Measurements from ENCODE around the gene SLC12A7.

The SLC12A7 gene

DNA sequence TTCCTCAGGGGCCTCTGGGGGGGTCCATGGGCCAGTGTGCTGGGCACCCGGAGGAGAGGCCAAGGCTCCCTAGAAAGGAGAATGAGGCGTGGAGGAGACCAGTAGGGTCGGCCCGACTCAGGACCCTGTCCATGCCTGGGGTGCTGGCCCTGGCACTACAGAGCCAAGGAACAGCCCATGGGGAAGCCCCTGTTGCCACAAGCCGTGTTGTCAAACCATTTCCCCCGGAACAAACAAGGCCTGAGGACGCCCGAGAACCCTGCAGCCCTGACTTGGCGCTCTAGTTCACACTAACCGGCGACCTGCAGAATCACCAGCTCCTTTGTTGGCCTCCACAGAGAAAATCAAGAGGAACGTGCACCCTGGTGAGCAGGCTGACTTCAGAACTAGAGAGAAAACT is 41.6 kb upstream of the SLC12A7 start:
- H3K27me3 ChIP-seq (ENCODE audit: control insufficient read depth, insufficient read depth, low read length) = peaks cover 13% of the 10 kb centered on the region
- H3K27ac ChIP-seq (ENCODE audit: low read length) = no peak overlapping the region
- no peaks in the 10 kb centered on the region for H3K36me3 ChIP-seq (ENCODE audit: control insufficient read depth, insufficient read depth, low read length)
- no peaks in the 10 kb centered on the region for H3K9me3 ChIP-seq (ENCODE audit: control insufficient read depth, insufficient read depth, low read length)
- no peaks in the 10 kb centered on the region for H3K4me1 ChIP-seq (ENCODE audit: control insufficient read depth, insufficient read depth, low read length)
- no CpG with 5 or more reads among the region's 12 CpGs for WGBS (ENCODE audit: insufficient coverage, insufficient read length)
- DNase-seq (ENCODE audit: low read depth, low spot score) = no peak
- H3K4me3 ChIP-seq (ENCODE audit: low read length) = no peak overlapping the region

DNA sequence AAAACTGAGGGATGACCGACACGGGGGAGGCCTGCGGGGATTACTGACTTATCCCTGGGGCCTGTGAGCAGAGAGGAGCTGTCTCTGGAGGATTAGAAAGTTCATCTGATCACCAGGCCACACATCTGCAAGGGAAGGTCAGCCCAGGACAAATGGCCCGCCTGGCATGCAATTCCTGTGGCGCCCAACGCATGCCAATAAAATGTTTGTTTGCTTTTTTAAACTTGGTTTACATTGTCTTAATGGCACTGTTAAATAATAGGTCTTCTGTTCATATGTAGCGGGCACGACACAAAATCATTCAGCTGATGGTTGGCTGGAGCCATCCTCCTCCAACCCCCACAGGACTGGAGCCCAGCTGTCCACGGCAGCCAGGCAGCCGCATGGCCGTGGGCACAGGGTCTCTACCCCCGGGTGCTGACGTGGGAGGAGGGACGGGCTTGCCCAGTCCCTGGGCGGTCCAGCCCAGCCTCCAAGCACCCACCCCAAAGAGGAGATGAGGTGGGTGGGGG is 41.0 kb upstream of the SLC12A7 start:
- Histone ChIP-seq H3K36me3 (ENCODE audit: control insufficient read depth, insufficient read depth, low read length) (no peaks in the 10 kb centered on the region), H3K4me3 (ENCODE audit: low read length) (no peak overlapping the region), H3K4me1 (ENCODE audit: control insufficient read depth, insufficient read depth, low read length) (no peaks in the 10 kb centered on the region), H3K27me3 (ENCODE audit: control insufficient read depth, insufficient read depth, low read length) (peaks cover 13% of the 10 kb centered on the region), H3K9me3 (ENCODE audit: control insufficient read depth, insufficient read depth, low read length) (no peaks in the 10 kb centered on the region), H3K27ac (ENCODE audit: low read length) (no peak overlapping the region)
- no peak for DNase-seq (ENCODE audit: low read depth, low spot score)
- WGBS (ENCODE audit: insufficient coverage, insufficient read length) = no CpG with 5 or more reads among the region's 15 CpGs

DNA sequence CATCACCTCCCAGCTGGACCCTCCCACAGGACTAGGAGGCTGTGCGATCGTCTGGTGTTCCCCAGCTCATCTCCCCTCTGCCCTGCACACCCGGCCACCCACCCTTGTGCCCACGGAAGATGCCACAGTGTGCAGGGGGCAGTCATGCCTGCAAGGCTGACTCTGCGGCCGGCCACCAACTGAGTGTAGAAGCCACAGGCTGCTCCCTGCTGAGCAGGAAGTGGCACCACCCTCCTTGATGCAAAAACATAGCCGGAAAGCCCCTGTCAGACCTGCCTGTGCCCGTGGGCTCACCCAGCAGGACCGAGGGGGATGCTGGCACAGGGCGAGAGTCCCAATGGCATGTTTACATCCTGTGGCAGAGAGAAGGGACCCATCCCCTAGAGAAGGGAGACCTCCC is 40.3 kb upstream of the SLC12A7 start:
- DNase-seq (ENCODE audit: low read depth, low spot score) = no peak
- H3K4me3 ChIP-seq (ENCODE audit: low read length) = no peak overlapping the region
- no peaks in the 10 kb centered on the region for H3K4me1 ChIP-seq (ENCODE audit: control insufficient read depth, insufficient read depth, low read length)
- no peaks in the 10 kb centered on the region for H3K9me3 ChIP-seq (ENCODE audit: control insufficient read depth, insufficient read depth, low read length)
- peaks cover 13% of the 10 kb centered on the region for H3K27me3 ChIP-seq (ENCODE audit: control insufficient read depth, insufficient read depth, low read length)
- no peak overlapping the region for H3K27ac ChIP-seq (ENCODE audit: low read length)
- no peaks in the 10 kb centered on the region for H3K36me3 ChIP-seq (ENCODE audit: control insufficient read depth, insufficient read depth, low read length)
- no CpG with 5 or more reads among the region's 10 CpGs for WGBS (ENCODE audit: insufficient coverage, insufficient read length)

DNA sequence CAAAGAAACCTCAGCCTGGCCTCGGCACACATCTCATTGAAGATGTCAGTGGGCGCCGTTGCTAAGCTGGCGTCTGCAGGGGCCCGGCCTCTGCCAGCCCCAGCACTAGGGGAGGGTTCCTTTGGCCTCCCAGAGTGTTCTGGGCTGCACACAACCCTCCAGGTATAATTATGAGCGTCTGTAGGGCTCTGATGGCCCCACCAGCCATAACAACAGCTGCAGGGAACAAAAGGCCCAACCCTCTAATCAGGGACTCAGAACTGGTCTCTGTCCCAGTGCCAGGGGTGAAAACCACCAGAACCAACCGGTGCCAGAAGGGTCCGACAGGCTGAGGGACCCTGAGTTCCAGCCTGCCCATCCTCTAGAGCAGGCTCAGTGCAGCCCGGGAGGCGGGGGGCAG is 39.5 kb upstream of the SLC12A7 start:
- Histone ChIP-seq H3K4me3 (ENCODE audit: low read length) (no peak overlapping the region), H3K36me3 (ENCODE audit: control insufficient read depth, insufficient read depth, low read length) (no peaks in the 10 kb centered on the region), H3K4me1 (ENCODE audit: control insufficient read depth, insufficient read depth, low read length) (no peaks in the 10 kb centered on the region), H3K27me3 (ENCODE audit: control insufficient read depth, insufficient read depth, low read length) (peaks cover 6% of the 10 kb centered on the region; the same call in 1 of the 2 replicates), H3K9me3 (ENCODE audit: control insufficient read depth, insufficient read depth, low read length) (no peaks in the 10 kb centered on the region), H3K27ac (ENCODE audit: low read length) (no peak overlapping the region)
- DNase-seq (ENCODE audit: low read depth, low spot score) = no peak
- no CpG with 5 or more reads among the region's 10 CpGs for WGBS (ENCODE audit: insufficient coverage, insufficient read length)

DNA sequence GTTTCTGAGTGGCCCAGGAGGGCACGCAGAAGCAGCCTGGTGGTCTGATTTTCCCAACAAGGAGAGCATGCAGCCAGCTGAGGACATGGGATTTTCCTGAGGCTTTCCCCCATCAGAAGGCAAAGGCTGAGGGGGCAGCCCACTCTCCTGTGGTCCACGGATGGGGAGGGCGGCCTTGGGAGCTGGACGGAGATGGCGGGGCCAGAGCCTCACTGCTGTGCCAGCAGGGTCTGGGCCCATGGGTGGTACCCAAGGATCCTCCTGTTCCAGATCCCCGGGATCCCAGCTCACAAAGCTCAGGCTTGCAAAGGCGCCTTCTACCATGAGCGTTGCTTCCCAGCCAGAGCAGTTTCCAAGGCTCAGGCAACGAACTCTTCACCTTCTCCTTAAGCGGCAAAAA is 39.0 kb upstream of the SLC12A7 start:
- WGBS (ENCODE audit: insufficient coverage, insufficient read length) = no CpG with 5 or more reads among the region's 10 CpGs
- H3K4me3 ChIP-seq (ENCODE audit: low read length) = no peak overlapping the region
- H3K4me1 ChIP-seq (ENCODE audit: control insufficient read depth, insufficient read depth, low read length) = no peaks in the 10 kb centered on the region
- H3K36me3 ChIP-seq (ENCODE audit: control insufficient read depth, insufficient read depth, low read length) = no peaks in the 10 kb centered on the region
- H3K27me3 ChIP-seq (ENCODE audit: control insufficient read depth, insufficient read depth, low read length) = peaks cover 6% of the 10 kb centered on the region; the same call in 1 of the 2 replicates
- H3K9me3 ChIP-seq (ENCODE audit: control insufficient read depth, insufficient read depth, low read length) = no peaks in the 10 kb centered on the region
- DNase-seq (ENCODE audit: low read depth, low spot score) = no peak
- no peak overlapping the region for H3K27ac ChIP-seq (ENCODE audit: low read length)

DNA sequence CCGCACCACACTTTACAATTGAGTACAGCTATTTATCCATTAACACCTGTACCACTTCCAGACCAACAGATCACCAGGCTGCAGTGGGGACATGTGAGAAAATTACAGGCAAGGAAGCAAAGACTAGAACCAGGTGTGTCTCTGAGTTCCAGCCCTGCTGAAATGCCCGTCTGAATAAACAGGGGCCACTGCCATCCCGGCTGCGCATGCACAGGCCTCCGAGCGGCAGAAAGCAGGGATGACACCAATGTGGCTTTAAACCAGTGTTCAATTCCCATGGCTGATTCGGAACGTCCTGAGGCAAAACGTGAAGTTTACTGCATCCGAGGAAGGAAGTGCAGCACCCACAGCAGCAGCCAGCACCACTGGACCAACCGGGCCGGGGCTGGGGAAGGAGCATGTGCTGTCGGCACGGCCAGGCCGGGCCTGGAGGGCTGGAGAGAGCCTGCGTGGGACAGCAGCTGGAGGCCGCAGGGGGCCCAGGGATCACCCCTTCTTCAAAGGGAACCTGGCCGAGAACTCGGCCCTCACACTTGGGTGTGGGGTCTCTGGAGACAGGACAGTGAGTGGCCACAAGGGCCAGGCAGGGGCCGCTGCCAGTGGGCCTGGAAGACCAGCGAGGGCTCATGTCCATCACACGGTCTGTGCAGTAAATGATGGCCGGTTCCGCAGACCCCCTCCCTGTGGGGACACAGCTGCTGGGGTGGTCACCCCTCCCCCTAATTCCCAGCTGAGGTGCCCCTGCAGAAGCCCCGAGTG is 33.0 kb upstream of the SLC12A7 start:
- Histone ChIP-seq H3K9me3 (ENCODE audit: control insufficient read depth, insufficient read depth, low read length) (no peaks in the 10 kb centered on the region), H3K36me3 (ENCODE audit: control insufficient read depth, insufficient read depth, low read length) (no peaks in the 10 kb centered on the region), H3K4me3 (ENCODE audit: low read length) (no peak overlapping the region), H3K27ac (ENCODE audit: low read length) (no peak overlapping the region), H3K4me1 (ENCODE audit: control insufficient read depth, insufficient read depth, low read length) (no peaks in the 10 kb centered on the region; the same call in 1 of the 2 replicates), H3K27me3 (ENCODE audit: control insufficient read depth, insufficient read depth, low read length) (no peaks in the 10 kb centered on the region)
- WGBS (ENCODE audit: insufficient coverage, insufficient read length) = no CpG with 5 or more reads among the region's 25 CpGs
- DNase-seq (ENCODE audit: low read depth, low spot score) = no peak

DNA sequence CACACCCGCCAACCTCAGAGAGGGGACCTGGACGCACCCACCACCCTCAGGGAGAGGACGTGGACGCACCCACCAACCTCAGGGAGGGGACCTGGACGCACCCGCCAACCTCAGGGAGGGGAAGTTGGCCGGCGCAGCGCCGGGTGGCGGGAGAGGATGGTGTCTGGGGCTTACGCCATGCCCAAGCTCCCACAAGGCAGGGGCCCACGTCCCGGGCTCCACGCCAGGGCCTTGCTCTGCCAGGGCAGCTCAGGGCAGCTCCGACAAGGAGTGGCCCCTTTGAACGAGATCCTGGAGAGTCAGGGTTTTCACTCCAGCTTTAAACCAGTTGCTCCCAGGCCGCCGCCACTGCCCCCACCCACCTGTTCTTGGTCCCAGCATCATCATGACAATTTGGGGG is 32.2 kb upstream of the SLC12A7 start:
- no CpG with 5 or more reads among the region's 19 CpGs for WGBS (ENCODE audit: insufficient coverage, insufficient read length)
- H3K4me3 ChIP-seq (ENCODE audit: low read length) = no peak overlapping the region
- H3K27ac ChIP-seq (ENCODE audit: low read length) = no peak overlapping the region
- H3K36me3 ChIP-seq (ENCODE audit: control insufficient read depth, insufficient read depth, low read length) = no peaks in the 10 kb centered on the region
- no peak for DNase-seq (ENCODE audit: low read depth, low spot score)
- H3K27me3 ChIP-seq (ENCODE audit: control insufficient read depth, insufficient read depth, low read length) = no peaks in the 10 kb centered on the region
- no peaks in the 10 kb centered on the region; the same call in 1 of the 2 replicates for H3K4me1 ChIP-seq (ENCODE audit: control insufficient read depth, insufficient read depth, low read length)
- no peaks in the 10 kb centered on the region for H3K9me3 ChIP-seq (ENCODE audit: control insufficient read depth, insufficient read depth, low read length)

DNA sequence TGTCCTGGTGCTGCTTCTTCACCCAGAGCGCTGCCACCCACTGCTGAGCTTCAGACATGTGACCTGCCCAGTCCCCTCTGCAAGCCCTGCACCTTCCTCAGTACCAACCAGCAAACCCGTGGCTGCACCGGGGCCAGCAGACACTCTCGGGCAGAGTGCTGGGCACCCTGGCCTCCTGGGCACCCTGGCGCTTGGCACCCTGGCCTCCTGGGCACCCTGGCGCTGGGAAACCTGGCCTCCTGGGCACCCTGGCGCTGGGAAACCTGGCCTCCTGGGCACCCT is 31.7 kb upstream of the SLC12A7 start:
- no peak for DNase-seq (ENCODE audit: low read depth, low spot score)
- no peak overlapping the region for H3K4me3 ChIP-seq (ENCODE audit: low read length)
- H3K9me3 ChIP-seq (ENCODE audit: control insufficient read depth, insufficient read depth, low read length) = no peaks in the 10 kb centered on the region
- no peaks in the 10 kb centered on the region; the same call in 1 of the 2 replicates for H3K4me1 ChIP-seq (ENCODE audit: control insufficient read depth, insufficient read depth, low read length)
- H3K27me3 ChIP-seq (ENCODE audit: control insufficient read depth, insufficient read depth, low read length) = no peaks in the 10 kb centered on the region
- H3K36me3 ChIP-seq (ENCODE audit: control insufficient read depth, insufficient read depth, low read length) = no peaks in the 10 kb centered on the region
- H3K27ac ChIP-seq (ENCODE audit: low read length) = no peak overlapping the region
- no CpG with 5 or more reads among the region's 7 CpGs for WGBS (ENCODE audit: insufficient coverage, insufficient read length)

DNA sequence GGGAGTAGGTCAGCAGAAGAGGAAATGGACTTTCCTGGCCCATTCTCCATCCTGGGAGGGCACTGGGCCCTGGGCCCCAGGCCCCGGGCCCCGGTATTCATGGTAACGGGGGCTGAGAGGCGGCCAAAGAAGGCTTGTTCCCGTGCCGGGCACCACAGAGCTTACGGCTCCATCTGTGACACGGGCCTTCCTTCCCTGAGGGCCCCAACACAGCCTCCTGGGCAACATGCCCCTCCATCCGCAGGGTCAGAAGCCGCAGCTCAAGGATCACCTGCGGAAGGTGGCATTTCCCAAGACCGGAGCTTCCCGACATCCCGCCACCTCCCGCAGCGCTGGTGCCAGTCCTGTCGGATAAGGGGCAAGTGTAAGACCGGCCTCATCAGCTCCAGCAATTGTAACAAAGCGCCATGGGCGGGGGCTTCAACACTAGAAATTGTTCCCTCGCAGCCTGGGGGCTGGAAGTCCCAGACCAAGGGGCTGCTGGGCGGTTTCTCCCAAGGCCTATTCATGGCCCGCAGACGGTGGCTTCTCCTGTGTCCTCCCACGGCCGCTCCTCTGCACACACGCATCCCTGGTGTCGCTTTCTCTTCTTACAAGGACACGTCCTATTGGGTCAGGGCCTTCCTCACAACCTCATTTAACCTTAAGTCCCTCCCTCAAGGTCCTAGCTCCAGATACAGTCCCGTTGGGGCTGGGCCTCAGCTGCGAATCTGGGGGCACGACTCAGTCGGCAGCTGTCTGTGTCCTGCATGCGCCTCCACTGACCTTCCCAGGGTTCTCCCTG is 31.2 kb upstream of the SLC12A7 start:
- no peaks in the 10 kb centered on the region for H3K27me3 ChIP-seq (ENCODE audit: control insufficient read depth, insufficient read depth, low read length)
- H3K9me3 ChIP-seq (ENCODE audit: control insufficient read depth, insufficient read depth, low read length) = no peaks in the 10 kb centered on the region
- no peak overlapping the region for H3K4me3 ChIP-seq (ENCODE audit: low read length)
- DNase-seq (ENCODE audit: low read depth, low spot score) = no peak
- WGBS (ENCODE audit: insufficient coverage, insufficient read length) = no CpG with 5 or more reads among the region's 34 CpGs
- no peaks in the 10 kb centered on the region for H3K36me3 ChIP-seq (ENCODE audit: control insufficient read depth, insufficient read depth, low read length)
- no peak overlapping the region for H3K27ac ChIP-seq (ENCODE audit: low read length)
- no peaks in the 10 kb centered on the region; the same call in 1 of the 2 replicates for H3K4me1 ChIP-seq (ENCODE audit: control insufficient read depth, insufficient read depth, low read length)

DNA sequence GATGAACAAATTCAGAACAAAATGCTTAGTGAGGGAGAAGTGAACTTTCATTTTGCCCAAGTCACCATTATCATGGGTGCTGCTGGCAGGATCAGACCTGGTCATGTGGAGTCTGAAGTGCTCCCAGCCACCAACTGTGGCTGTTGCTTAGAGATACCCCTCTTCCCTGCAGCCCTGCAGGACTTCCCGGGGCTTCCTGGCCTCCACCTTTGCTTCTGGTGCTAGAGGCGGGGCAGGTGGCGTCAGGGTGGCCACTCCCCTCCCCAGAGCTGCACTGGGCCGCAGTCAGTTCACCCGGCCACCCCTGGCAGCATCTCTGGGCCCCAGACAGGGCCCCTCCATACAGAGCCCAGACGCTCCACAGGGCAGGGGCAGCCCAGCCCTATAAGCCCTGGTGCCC is 30.0 kb upstream of the SLC12A7 start:
- no peak for DNase-seq (ENCODE audit: low read depth, low spot score)
- Histone ChIP-seq H3K27me3 (ENCODE audit: control insufficient read depth, insufficient read depth, low read length) (no peaks in the 10 kb centered on the region), H3K27ac (ENCODE audit: low read length) (no peak overlapping the region), H3K4me3 (ENCODE audit: low read length) (no peak overlapping the region), H3K4me1 (ENCODE audit: control insufficient read depth, insufficient read depth, low read length) (no peaks in the 10 kb centered on the region; the same call in 1 of the 2 replicates), H3K9me3 (ENCODE audit: control insufficient read depth, insufficient read depth, low read length) (no peaks in the 10 kb centered on the region), H3K36me3 (ENCODE audit: control insufficient read depth, insufficient read depth, low read length) (no peaks in the 10 kb centered on the region)
- no CpG with 5 or more reads among the region's 6 CpGs for WGBS (ENCODE audit: insufficient coverage, insufficient read length)
